Testis (tissue), 3 donors: Measurements from ENCODE around the gene RNF213. TPM values are rescaled to one million over a fixed set of nuclear protein-coding genes. Genes with fewer than 3 reads are reported as not detected.
A peak's percentile ranks its signal among the peaks of the same experiment; 100 is the strongest.
"Not testable (repeated sequence)": the region's sequence is repeated elsewhere in the genome, so short reads cannot be mapped to it uniquely, and the experiment has no call there.

Source experiments
- DNase-seq: peaks from one replicate; pipeline ENCODE4 v3.0.0-alpha.2; 2019
- H3K27ac ChIP-seq, 2 donors: fragments of 200-600 bp; sonication (generic); one replicate each; pipeline ENCODE4 v1.5.1; 2019
- H3K27me3 ChIP-seq: fragments of 200-600 bp; sonication (generic); one replicate; pipeline ENCODE4 v1.5.1; 2019
- H3K36me3 ChIP-seq: fragments of 200-600 bp; sonication (generic); one replicate; pipeline ENCODE4 v1.5.1; 2017; ENCODE audit warnings: low read depth; ENCODE audit errors: missing control alignments
- H3K4me1 ChIP-seq: fragments of 200-600 bp; sonication (generic); one replicate; pipeline ENCODE4 v1.5.1; 2019
- H3K4me3 ChIP-seq, 2 donors: fragments of 200-600 bp; sonication (generic); one replicate each; pipeline ENCODE4 v1.5.1; 2017 to 2019
- H3K9me3 ChIP-seq: fragments of 200-600 bp; sonication (generic); one replicate; pipeline ENCODE4 v1.5.1; 2017
- CTCF ChIP-seq, 3 experiments: fragments of 450-650 bp in 2 of 3; fragments of 200-600 bp in 1 of 3; sonication (generic) in 1 of 3; IDR thresholded peaks; one replicate each; pipeline ENCODE4 v1.5.1; 2016 to 2019; ENCODE audit warnings: antibody characterized with exemption in 3 of 3, mild to moderate bottlenecking in 2 of 3, moderate library complexity in 1 of 3
- POLR2A ChIP-seq: fragments of 450-650 bp; IDR thresholded peaks from one replicate; pipeline ENCODE4 v1.6.1; 2017; ENCODE audit warnings: antibody characterized with exemption, mild to moderate bottlenecking, moderate library complexity
- WGBS, 2 donors: methylation state at CpG; one replicate each; pipeline ENCODE4 v1.1.5; 2018; 5-methylcytosine and 5-hydroxymethylcytosine counted together
- intact Hi-C: fragments of 100-400 bp; cut with DNase I; formaldehyde crosslinking; loops from one replicate; pipeline ENCODE4 v1.15.1; 2023; ENCODE audit warnings: low total_unique reads
- polyA plus RNA-seq: library from polyadenylated mRNA; stranded (reverse); fragments of 350-450 nt; fragmentation: Illumina TruSeq; extraction: RNeasy Lipid Tissue Mini Kit (QIAGEN cat#74804); gene quantifications from one replicate; pipeline ENCODE4 v1.2.3, GENCODE V29; 2014; ENCODE audit warnings: low read depth, low replicate concordance; ENCODE audit not compliant: insufficient read depth
- total RNA-seq, 2 donors: library from RNA; depleted of rRNA; stranded (reverse); fragments of >200 nt; gene quantifications; one replicate each; pipeline ENCODE4 v1.2.3, GENCODE V29; 2016

RNF213 gene
- total and polyA plus RNA-seq, 3 donors from 2014 or later = 25.3 to 68.9 (median 66.9) TPM

DNA sequence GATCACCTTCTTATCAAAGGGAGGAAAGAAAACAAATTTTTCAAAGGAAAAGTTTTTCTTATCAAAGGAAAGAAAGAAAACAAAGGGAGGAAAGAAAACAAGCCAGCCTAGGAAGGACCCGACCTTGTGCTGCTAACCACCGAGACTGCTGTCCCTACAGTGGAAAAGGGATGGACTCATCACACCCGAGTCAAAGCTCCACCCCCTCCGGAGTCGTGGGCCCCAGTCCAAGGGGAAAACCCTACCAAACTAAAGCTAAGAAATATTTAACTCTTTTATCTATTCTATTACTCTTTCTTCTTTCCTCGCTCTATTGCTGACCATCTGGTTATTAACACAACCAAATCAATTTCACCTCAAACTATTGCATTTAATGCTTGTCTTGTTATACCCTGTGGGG lies 148.2 kb downstream of the RNF213 start:
- 23 to 41% methylated on average over 6 of the region's 6 CpGs for WGBS, 2 donors
- no peaks in the 10 kb centered on the region for H3K9me3 ChIP-seq
- intact Hi-C loops = no loop called here
- peak; percentile 44 for DNase-seq
- TF ChIP-seq CTCF (IDR thresholded peaks at IDR 0.05) (no peak), POLR2A (no peak)
- no peaks in the 10 kb centered on the region for H3K27me3 ChIP-seq
- peaks cover 7% of the 10 kb centered on the region for H3K4me1 ChIP-seq
- H3K4me3 ChIP-seq = no peak overlapping the region
- no peaks in the 10 kb centered on the region for H3K36me3 ChIP-seq
- H3K27ac ChIP-seq = no peak overlapping the region

DNA sequence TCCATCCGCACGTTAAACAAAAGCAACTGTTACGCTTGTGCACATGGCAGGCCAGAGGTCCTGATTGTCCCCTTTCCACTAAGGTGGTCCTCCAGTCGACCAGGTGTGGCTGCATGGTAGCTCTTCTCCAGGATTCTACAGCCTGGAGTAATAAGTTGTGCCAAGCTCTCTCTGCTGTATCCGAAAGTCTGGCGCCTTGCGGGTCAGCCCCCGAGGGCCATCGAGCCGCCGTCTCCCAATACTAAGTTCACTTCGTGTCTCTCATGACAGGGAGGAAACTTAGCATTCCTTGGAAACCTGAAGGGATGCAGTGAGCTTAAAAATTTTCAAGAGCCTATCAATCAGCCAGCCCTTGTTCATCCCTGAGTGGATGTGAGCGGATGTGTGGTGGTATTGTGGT lies 149.0 kb downstream of the RNF213 start:
- TF ChIP-seq POLR2A (no peak), CTCF (IDR thresholded peaks at IDR 0.05) (no peak)
- Histone ChIP-seq H3K4me3 (no peak overlapping the region), H3K36me3 (no peaks in the 10 kb centered on the region), H3K27me3 (no peaks in the 10 kb centered on the region), H3K9me3 (no peaks in the 10 kb centered on the region), H3K27ac (no peak overlapping the region), H3K4me1 (peaks cover 8% of the 10 kb centered on the region)
- no peak for DNase-seq
- WGBS, 2 donors = 89 to 92% methylated on average over 9 to 13 of the region's 13 CpGs
- intact Hi-C loops = no loop called here

DNA sequence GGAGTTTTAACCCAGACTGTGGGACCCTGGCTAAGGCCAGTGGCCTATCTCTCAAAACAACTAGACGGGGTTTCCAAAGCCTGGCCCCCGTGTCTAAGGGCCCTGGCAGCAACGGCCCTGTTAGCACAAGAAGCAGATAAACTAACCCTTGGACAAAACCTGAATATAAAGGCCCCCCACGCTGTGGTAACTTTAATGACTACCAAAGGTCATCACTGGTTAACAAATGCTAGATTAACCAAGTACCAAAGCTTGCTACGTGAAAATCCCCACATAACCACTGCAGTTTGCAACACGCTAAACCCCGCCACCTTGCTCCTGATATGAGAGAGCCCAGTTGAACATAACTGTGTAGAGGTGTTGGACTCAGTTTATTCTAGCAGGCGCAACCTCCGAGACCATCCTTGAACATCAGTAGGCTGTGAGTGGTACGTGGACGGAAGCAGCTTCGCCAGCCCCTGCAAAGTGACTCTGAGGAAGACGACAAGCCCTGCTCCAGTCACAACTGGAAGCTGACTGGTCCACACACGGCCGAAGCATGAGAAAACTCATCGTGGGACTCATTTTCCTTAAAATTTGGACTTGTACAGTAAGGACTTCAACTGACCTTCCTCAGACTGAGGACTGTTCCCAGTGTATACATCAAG lies 149.9 kb downstream of the RNF213 start:
- H3K4me1 ChIP-seq, H3K4me3 ChIP-seq, H3K9me3 ChIP-seq, intact Hi-C loops, DNase-seq, H3K36me3 ChIP-seq, H3K27me3 ChIP-seq, H3K27ac ChIP-seq: not testable (repeated sequence)
- 81 to 82% methylated on average over 13 to 16 of the region's 16 CpGs for WGBS, 2 donors

GRCh38 chr17:80413771-80414507 lies 153.3 kb downstream of the RNF213 start:
- Histone ChIP-seq H3K27ac (no peak overlapping the region), H3K9me3 (no peaks in the 10 kb centered on the region), H3K27me3 (no peaks in the 10 kb centered on the region), H3K4me1 (peaks cover 15% of the 10 kb centered on the region), H3K36me3 (no peaks in the 10 kb centered on the region), H3K4me3 (peak overlapping the region; percentile 86 to 98)
- intact Hi-C loops = no loop called here
- TF ChIP-seq POLR2A (no peak), CTCF (IDR thresholded peaks at IDR 0.05) (no peak)
- 33 to 34% methylated on average over 26 of the region's 26 CpGs for WGBS, 2 donors
- no peak for DNase-seq

GRCh38 chr17:80414508-80414802 lies 153.8 kb downstream of the RNF213 start:
- no peaks in the 10 kb centered on the region for H3K27me3 ChIP-seq
- H3K4me1 ChIP-seq = peaks cover 14% of the 10 kb centered on the region
- no peaks in the 10 kb centered on the region for H3K9me3 ChIP-seq
- H3K36me3 ChIP-seq = no peaks in the 10 kb centered on the region
- peak overlapping the region; percentile 98 to 99 for H3K27ac ChIP-seq
- intact Hi-C loops = no loop called here
- WGBS, 2 donors = 0 to 1% methylated on average over 7 to 13 of the region's 15 CpGs
- no peak for TF ChIP-seq CTCF (IDR thresholded peaks at IDR 0.05)
- TF ChIP-seq POLR2A = no peak
- DNase-seq = peak; percentile 33
- H3K4me3 ChIP-seq = peak overlapping the region; percentile 86 to 98
